IPS-11a (cell line): ENCODE data around the gene VAPB.
"Not testable (repeated sequence)": the region's sequence is repeated elsewhere in the genome, so short reads cannot be mapped to it uniquely, and the experiment has no call there.

Experiments used
- H3K4me3 ChIP-seq: one replicate; pipeline ENCODE4 v1.5.1; 2013; ENCODE audit warnings: low read depth, low read length, control low read depth

VAPB gene

DNA sequence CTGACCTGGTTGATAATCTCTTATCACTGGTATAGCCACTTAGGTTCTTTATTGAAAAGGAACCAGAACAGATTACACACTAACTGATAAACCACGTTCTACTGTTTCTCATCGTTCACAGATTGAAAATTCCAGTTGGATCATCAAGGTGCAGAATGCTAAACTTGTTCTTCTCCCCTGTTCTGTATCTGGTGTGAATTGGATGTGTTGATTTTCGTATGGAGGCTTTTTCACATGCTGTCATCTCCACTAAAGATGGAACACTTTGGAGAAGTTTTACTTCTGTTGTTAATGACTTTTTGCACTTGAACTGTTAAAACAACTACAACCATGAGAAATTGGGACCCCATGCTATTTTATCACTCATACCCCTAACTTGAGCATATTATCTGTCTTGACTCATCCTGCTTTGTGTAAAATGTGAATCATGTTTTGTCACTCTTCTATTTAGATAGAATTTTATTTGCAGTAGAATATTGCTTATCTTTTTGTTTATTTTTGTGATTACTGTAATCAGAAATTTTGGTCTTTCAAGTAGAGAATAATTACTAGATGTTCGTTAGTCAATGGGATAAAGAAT, 17.5 kb downstream of the VAPB start:
- no peak overlapping the region for H3K4me3 ChIP-seq

DNA sequence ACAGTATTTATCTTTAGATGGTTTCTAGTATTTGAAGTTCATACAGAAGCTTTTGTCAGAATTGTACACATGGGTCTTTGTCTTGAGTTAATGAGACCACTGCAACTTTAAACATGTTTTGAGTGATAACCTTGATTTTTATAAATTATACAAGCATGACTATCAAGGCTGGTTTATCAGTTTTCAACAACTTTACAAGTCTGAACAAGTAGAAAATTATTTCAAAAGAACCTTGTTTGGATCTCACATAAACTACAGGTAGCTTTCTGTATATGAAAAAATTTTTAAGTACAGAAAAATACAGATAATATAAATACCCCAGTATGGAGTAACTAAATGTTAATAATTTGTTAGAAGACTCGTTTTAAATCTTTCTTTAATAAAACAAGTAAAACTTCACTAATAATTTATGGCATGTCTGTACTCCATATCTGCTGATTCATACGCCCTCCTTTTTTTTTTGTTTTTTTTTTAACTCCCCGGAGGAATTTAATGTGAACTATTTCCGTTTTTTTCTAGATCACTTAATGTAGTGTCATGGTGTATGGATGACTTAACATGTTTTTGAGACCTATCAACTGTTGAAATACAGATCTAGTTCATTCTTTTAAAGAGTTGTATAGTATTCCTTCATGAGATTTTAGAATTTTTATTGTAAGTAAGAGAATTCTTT, 18.3 kb downstream of the VAPB start:
- no peak overlapping the region for H3K4me3 ChIP-seq

DNA sequence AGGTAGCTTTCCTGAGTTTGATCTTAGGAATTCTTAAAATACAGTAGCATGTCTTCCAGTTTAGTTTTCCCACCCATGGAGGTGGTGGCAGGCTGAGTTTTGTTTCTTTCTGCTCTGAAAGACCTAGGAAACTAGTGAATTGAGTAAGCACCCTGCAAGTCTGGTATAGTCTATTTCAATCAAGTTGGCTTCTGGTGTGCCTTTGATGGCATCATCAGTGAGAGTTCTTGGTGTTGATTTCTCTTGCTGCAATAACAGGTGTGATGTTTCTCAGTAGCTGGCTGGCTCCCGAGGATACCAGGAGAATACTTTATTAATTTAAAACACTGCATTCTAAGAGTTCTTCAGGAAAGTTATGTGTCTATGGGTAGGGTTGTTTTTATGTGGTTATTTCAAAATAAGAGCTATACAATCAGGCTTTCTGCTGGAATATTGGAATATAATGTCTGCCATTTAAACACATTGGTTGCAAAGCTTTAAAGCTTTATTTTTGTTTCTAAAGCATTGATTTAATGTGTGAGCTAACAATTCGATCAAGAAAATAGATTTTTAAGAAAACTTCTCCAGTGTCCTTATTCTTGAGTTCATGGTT, 19.0 kb downstream of the VAPB start:
- no peak overlapping the region for H3K4me3 ChIP-seq

DNA sequence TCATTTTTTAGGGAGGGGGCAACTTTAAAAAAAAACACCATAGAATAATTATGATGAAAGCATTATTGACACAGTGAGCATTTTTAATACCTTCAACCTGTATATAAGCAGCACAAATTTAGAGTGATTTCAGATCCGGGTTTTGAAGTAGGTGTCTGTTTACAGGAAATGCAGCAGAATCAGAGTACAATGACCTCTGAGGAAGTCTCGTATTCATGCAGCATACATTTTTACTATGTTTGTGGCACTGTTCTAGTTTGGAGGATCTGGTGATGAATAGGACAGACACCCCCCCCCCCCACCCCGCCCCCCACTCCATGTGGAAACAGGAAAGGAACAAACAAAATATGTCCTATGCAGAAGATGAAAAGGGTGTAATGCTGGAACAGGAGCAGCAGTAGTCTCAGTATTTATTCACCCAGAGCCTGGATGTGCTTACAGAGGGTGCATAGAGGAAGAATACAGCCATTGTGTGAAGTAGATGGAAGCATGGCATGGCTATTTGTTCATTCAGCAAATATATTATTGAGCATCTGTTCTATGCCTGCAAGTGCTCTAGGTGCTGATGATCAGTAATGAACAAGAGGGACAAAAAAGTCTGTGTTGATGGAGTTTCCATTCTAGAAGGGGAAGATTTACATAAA, 19.7 kb downstream of the VAPB start:
- H3K4me3 ChIP-seq = no peak overlapping the region

DNA sequence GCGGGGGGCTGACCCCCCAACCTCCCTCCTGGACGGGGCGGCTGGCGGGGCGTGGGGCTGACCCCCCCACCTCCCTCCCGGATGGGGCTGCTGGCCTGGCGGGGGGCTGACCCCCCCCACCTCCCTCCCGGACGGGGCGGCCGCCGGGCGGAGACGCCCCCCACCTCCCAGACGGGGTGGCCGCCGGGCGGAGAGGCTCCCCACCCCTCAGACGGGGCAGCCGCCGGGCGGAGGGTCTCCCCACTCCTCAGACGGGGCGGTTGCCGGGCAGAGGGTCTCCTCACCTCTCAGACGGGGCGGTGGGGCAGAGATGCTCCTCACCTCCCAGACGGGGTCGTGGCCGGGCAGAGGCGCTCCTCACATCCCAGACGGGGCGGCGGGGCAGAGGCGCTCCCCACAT, 25.2 kb downstream of the VAPB start:
- not testable (repeated sequence) for H3K4me3 ChIP-seq

DNA sequence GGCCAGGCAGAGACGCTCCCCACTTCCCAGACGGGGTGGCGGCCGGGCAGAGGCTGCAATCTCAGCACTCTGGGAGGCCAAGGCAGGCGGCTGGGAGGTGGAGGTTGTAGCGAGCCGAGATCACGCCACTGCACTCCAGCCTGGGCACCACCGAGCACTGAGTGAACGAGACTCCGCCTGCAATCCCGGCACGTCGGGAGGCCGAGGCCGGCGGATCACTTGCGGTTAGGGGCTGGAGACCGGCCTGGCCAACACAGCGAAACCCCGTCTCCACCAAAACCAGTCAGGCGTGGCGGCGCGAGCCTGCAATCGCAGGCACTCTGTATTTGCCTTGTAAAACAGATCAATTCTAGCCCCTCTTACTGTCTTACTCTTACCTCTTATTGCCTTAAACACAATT, 25.8 kb downstream of the VAPB start:
- not testable (repeated sequence) for H3K4me3 ChIP-seq

DNA sequence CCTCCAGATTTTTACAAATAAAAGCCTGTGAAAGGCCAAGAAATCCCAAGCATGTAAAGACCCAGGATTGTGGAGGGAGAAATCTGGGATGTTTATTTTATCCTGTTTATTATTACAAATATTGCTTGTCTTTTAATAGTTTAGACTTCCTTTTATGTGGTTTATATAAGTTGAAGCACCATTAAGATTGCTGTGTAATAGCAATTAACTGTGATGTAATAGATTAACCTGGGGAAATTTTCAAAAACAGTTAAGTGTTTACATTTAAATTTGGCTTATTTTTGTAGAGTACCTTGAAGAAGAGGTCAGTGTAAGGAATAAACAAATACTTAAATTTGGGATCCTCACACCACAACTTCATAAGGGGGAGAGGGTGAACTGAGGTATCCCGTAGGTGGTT, 27.0 kb downstream of the VAPB start:
- no peak overlapping the region for H3K4me3 ChIP-seq

DNA sequence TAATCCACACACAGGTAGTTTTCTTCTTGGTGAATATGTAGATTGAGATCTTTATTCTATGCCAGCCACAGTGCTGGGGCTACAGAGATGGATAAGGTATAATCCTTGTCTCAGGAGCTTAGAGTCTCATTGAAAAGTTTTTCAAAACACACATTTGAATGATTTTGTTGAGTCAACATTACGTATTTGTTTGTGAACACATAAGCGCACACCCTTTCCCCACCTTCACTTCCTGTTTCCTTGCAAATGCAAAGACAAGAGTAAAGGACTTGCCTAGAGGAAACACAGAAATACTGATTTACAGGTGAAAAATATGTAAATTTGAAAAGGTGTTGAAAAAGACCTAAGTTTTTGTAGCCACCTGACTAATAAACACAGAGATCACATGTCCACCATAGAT, 27.8 kb downstream of the VAPB start:
- H3K4me3 ChIP-seq = no peak overlapping the region

DNA sequence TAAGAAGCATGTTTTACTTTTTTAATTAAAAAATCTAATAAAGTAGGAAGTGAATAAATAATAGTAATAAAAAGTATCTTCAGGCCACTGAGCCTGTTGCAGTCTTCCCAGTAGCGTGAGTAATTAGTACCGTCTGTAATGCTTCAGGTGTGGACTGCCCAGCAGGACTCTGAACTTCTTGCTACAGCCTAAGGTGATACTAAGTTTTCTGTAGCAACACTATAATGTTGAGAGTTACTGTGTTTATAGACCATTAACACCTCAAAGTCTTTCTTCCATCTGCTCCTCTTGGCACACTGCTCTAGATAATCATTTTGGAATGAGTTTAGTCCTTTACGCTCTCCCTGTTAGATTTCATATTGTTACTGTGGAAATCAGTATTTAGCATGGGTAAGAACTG, 28.4 kb downstream of the VAPB start:
- no peak overlapping the region for H3K4me3 ChIP-seq

DNA sequence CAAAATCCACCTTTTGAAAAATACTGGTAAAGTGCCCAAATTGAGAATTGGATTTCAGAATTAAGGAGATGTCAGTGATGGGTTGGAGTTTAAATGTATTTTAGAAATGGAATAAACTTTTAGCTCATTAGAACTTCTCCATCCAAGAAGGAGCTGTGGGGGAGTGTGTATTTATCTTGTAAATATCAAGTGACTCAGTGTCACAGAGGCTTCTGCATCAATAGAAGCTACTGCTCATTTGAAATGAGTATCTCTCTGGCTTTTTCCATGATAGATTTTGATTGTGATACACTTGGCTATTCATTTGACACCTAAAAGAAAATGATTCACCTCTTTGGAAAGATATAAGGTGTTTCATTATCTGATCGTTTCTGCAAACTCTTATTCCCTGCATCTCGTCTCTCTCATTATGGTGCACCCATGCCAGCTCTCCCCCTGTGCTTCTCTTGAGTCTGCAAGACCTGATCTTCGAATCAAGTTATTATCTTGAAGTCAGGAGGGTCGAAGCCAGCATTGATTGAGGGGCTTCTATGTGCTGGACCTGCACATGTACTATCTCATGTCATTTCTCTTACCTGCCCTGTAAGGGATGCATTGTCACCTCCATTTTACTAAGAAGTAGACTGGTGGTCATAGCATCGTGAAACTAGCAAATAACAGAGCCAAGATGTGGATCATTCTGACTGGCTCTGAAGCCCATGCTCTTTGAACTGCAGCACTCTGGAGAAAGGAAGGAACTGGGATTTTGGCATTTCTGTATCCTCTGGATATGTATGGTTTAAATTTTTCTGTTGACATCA, 30.1 kb downstream of the VAPB start:
- no peak overlapping the region for H3K4me3 ChIP-seq

DNA sequence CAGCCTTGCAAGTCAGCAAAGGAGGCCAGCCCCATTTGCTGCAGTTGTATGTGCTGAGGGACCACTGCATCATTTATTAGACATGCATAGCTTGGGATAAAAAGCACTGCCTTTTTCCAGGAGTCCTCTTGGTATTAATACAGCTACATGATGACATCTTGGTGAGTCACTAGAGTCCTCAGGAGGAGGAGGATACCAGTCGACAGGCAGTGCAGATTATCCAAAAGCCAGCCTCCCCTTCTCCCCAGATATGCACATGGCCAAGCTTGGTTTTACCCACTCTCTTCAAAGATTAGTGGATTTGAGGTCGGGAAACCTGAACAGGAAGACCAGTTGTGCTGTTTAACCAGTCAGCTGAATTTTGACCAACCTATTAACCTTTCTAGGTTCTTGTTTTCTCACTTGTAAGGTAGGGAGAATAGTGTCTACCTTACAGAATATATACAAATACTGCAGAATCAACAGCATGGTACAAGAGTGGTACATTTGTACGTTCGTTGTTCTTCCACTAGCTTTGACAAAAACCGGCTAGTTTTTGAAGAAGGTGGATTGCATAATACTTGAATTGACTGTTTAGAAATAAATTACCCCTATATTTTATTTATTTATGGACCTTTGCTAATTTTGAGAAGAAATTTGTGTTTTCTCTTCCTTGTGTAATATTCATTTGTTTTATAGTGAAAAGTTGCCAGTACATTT, 31.9 kb downstream of the VAPB start:
- H3K4me3 ChIP-seq = no peak overlapping the region

DNA sequence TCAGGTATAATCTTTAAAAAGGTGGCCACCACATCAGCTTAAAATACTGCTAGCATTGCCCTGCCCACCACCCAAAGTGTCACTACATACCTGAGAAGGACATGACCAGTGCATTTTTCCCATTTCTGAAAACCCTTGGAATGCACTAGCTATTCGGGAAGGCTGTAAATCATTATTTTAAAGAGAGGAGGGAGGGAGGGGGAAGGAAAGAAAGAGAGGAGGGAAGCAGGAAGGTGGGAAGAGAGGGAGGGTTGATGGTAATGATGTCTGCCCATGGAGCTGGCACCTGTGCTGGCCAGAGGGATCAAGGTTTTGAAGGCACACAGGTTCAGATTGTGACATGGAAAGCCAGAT, 32.4 kb downstream of the VAPB start:
- no peak overlapping the region for H3K4me3 ChIP-seq

DNA sequence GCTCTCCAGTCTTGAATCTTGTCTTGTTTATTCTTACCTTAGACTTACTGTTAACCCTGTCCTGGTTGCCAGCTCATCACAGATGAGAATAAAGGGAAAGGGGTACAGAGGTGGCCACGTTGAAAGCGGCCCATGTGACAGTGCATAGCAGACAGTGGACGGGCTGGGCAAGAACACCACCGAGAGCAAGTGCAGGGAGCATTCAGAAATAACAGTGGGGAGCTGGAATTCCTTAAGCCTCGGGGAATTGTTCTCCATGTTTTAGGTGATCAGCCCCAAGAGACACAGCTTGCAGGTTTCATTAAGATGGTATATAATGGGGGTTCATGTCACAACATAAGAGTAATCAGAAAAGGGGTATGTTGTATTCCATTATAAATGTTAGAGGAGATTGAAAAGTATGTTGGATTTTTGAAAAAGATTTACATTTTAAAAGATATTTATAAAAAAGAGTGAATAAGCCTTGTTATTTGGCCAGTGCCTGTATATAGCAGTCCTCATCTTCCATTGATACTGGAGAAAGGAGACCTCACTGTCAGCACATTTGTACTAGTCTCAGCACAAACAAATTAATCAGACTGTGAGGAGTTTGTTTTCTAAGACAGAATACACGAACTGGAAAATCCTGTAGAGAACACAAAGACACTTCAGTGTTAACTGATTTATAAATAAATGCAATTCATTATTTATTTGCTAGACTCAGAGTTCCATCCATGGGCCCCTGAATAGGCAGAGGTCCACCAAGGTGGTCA, 35.4 kb downstream of the VAPB start:
- no peak overlapping the region for H3K4me3 ChIP-seq

DNA sequence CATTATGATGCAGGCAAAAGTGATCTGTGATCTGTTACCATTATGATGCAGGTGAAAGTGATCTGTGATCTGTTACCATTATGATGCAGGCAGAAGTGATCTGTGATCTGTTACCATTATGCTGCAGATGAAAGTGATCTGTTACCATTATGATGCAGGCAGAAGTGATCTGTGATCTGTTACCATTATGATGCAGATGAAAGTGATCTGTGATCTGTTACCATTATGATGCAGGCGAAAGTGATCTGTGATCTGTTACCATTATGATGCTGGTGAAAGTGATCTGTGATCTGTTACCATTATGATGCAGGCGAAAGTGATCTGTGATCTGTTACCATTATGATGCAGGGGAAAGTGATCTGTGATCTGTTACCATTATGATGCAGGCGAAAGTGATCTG, 38.5 kb downstream of the VAPB start:
- not testable (repeated sequence) for H3K4me3 ChIP-seq

DNA sequence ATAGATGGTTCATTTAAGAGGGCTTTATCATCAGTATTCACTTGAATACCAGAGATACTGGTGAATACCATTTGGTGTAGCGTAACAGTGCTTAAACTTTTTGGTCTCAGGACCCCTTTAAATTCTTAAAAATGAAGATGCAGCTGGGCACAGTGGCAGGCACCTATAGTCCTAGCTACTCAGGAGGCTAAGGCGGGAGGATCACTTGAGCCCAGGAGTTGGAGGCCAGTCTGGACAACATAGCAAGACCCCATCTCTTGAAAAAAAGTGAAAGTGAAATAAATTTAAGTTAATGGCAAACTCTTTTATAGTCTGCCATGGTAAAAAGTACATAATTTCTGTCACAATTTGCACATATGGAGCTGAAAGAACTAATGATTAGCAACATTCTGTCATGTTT, 39.3 kb downstream of the VAPB start:
- no peak overlapping the region for H3K4me3 ChIP-seq

DNA sequence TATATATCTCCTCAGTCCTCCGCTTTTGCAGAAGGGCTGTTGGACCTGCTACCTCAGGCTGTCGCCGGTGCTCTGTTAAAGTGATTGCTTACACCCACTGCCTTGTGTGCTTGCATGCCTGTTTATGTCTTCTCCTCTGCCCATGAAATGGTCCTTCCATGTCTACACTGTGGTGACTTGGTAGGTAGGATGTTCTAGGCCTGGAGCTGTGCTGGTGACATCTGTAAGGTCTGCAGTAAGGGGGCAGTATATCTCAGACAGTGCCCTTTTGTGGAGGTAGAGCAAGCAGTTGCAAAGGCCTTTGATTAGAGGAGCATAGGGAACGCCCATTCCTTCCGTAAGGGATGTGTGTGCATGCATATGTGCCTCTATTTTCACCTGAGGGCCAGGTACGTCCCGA, 40.3 kb downstream of the VAPB start:
- H3K4me3 ChIP-seq = no peak overlapping the region

DNA sequence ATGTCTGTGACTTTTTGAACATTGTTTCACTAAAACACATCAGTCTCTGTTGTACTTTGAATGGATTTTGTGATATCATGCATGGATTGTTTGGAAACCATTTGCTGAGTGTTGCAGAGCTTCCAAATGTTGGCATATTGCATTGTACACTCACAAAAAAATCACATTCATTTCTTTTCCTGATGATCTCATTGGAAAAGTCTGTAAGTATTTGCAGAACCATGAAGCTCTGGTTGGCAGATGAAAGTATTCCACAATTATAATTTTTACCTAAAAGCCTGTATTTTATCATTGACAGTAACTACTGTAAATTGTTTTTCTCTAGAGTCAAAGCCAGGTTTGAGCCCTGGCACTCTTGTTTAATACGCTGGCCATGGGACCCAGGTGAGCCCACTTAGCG, 42.1 kb downstream of the VAPB start:
- no peak overlapping the region for H3K4me3 ChIP-seq

DNA sequence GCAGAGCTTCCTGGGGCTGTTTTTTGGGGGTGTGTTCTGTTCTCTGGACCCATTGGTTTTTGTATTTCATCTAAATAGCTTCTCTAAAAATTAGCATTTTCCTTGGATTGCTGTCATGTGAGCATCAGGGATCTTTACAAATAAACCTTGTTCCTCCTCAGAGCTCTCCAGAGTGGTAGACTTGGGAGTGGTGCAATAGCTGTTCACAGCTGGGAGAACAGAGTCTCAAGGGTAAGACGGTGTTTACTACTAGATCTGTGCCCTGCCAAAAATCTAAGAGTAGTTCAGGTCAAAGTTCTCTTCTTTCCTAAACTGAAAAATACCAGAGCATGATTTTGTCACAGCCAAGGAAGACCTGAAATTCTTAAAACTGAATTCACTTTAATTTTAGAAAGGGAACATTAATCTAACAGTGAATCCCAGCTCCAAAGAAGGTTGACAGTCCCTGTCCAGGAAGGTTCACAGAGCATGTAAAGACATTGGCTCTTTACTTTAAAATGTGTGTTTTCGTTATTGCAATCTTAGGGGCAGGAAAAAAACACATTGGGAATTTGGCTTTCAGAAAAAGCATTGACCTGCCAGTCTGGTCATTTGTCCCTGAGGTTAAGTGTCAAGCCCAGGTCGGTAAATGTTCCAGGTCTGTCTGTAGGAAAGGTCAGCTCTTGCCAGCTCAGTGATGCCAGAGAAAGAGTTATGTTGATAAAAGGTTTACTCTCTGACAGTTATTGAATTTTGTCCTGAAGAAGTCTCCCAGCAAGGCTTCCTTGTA, 43.3 kb downstream of the VAPB start:
- H3K4me3 ChIP-seq = no peak overlapping the region

DNA sequence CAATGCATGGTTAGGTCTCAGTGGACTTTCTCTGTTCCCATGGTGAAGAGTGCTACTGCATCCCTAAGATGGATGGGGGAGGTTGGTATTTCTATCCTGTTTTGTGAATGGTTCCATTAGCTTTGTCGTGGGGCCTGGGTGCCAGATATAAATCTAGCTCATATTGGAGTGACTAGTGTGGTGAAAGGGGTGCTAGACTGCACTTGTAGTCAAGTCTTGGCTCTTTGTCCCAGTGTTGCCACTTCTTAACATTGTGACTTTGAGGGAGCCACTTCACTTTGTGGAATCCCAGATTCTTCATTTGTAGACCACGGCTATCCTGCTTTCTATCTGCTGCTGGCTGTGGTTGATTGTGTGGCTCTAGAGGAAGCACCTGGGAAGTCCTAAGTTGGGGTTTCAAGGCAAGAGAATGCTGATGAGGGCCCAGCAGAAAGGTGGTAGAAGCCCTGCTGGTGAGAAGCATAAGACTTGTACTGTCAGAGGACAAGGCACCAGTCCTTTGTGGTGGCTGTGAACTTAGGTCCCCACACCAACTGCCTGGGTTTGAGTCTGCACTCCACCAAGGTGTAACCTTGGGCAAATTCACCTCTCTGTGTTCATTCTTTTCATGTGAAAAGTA, 44.1 kb downstream of the VAPB start:
- H3K4me3 ChIP-seq = no peak overlapping the region
